ENCODE measurements around the gene RHBDF2.

Gene RHBDF2

GRCh38 chr17:76471498-76472257, 29.5 kb downstream of the RHBDF2 start:
- no peak for DNase-seq (ENCODE audit: low read depth, low spot score)
- H3K4me3 ChIP-seq (ENCODE audit: low read length): no peak overlapping the region

- H3K4me3 ChIP-seq (ENCODE audit: low read length): no peak overlapping the region
- DNase-seq (ENCODE audit: low read depth, low spot score): no peak
These were observed 31.1 kb downstream of the RHBDF2 start for GRCh38 chr17:76469991-76470739.

GRCh38 chr17:76469076-76469990, 31.9 kb downstream of the RHBDF2 start:
- no peak for DNase-seq (ENCODE audit: low read depth, low spot score)
- no peak overlapping the region for H3K4me3 ChIP-seq (ENCODE audit: low read length)

GRCh38 chr17:76468634-76469010, 32.6 kb downstream of the RHBDF2 start:
- no peak for DNase-seq (ENCODE audit: low read depth, low spot score)
- no peak overlapping the region for H3K4me3 ChIP-seq (ENCODE audit: low read length)

- no peak for DNase-seq (ENCODE audit: low read depth, low spot score)
These were observed 33.2 kb downstream of the RHBDF2 start for GRCh38 chr17:76467809-76468633.

GRCh38 chr17:76467366-76467765, 33.9 kb downstream of the RHBDF2 start, which contains the start of gene AANAT:
Gene AANAT, plus strand, starts transcription at chr17:76467603. Its CDS starts 1,144 bp downstream, at chr17:76468747.
- no peak for DNase-seq (ENCODE audit: low read depth, low spot score)

More at GRCh38 chr17:76467809-76468633, 33.2 kb downstream of the RHBDF2 start:
- no peak overlapping the region for H3K4me3 ChIP-seq (ENCODE audit: low read length)

GRCh38 chr17:76466775-76467130, 34.5 kb downstream of the RHBDF2 start:
- no peak for DNase-seq (ENCODE audit: low read depth, low spot score)
- H3K4me3 ChIP-seq (ENCODE audit: low read length): no peak overlapping the region

More at GRCh38 chr17:76467366-76467765, 33.9 kb downstream of the RHBDF2 start, which contains the start of gene AANAT:
- no peak within 1 kb of the TSS for H3K4me3 ChIP-seq (ENCODE audit: low read length)

GRCh38 chr17:76462556-76463290, 38.5 kb downstream of the RHBDF2 start:
- no peak overlapping the region for H3K4me3 ChIP-seq (ENCODE audit: low read length)
- no peak for DNase-seq (ENCODE audit: low read depth, low spot score)

- DNase-seq (ENCODE audit: low read depth, low spot score): no peak
- H3K4me3 ChIP-seq (ENCODE audit: low read length): no peak overlapping the region
These were observed 39.3 kb downstream of the RHBDF2 start for GRCh38 chr17:76461765-76462555.

GRCh38 chr17:76459674-76460073, 41.5 kb downstream of the RHBDF2 start:
- no peak for DNase-seq (ENCODE audit: low read depth, low spot score)
- no peak overlapping the region for H3K4me3 ChIP-seq (ENCODE audit: low read length)

GRCh38 chr17:76458580-76459490, 42.4 kb downstream of the RHBDF2 start:
- no peak overlapping the region for H3K4me3 ChIP-seq (ENCODE audit: low read length)
- no peak for DNase-seq (ENCODE audit: low read depth, low spot score)

- no peak overlapping the region; the same call in 1 of the 2 replicates for H3K4me3 ChIP-seq (ENCODE audit: low read length)
- no peak for DNase-seq (ENCODE audit: low read depth, low spot score)
These were observed 47.8 kb downstream of the RHBDF2 start for GRCh38 chr17:76453431-76453743.

- peak; percentile 81 for DNase-seq (ENCODE audit: low read depth, low spot score)
- peak within 1 kb of the TSS; percentile 75 for H3K4me3 ChIP-seq (ENCODE audit: low read length)
These were observed 48.4 kb downstream of the RHBDF2 start, which contains the start of gene UBE2O for GRCh38 chr17:76452660-76453430. Gene UBE2O, minus strand, starts transcription at chr17:76453152. Its CDS starts 11 bp downstream, at chr17:76453141.

GRCh38 chr17:76452127-76452659, 49.0 kb downstream of the RHBDF2 start:
- peak overlapping the region; percentile 75 for H3K4me3 ChIP-seq (ENCODE audit: low read length)
- DNase-seq (ENCODE audit: low read depth, low spot score): no peak

- no peak for DNase-seq (ENCODE audit: low read depth, low spot score)
- H3K4me3 ChIP-seq (ENCODE audit: low read length): peak overlapping the region; percentile 75
These were observed 49.7 kb downstream of the RHBDF2 start for GRCh38 chr17:76451506-76451905.

Measured in Jurkat, Clone E6-1 (cell line).